IMR-90 (cell line): Measurements from ENCODE around the gene ELOA.

Experiments used
- CTCF ChIP-seq: conservative IDR thresholded peaks from 2 replicates; pipeline ENCODE4 v1.5.1; 2012; ENCODE audit warnings: mild to moderate bottlenecking, low read depth, low read length, improper control_type of control experiment
- POLR2A ChIP-seq: IDR thresholded peaks from 2 replicates; pipeline ENCODE4 v1.6.1; 2012; ENCODE audit warnings: mild to moderate bottlenecking, low read depth, low read length
- RAD21 ChIP-seq: IDR thresholded peaks from 2 replicates; pipeline ENCODE4 v1.6.1; 2012; ENCODE audit warnings: low read length, improper control_type of control experiment
- RFX5 ChIP-seq: IDR thresholded peaks from 2 replicates; pipeline ENCODE4 v1.8.0; 2012; ENCODE audit warnings: low read depth, mild to moderate bottlenecking, low read length, moderate library complexity
- USF2 ChIP-seq: fragments of 150-350 bp; IDR thresholded peaks from 2 replicates; pipeline ENCODE4 v1.6.1; 2017; ENCODE audit warnings: mild to moderate bottlenecking, antibody characterized with exemption, low read length, low read depth

- TF ChIP-seq POLR2A, result no peak
- TF ChIP-seq CTCF, result no peak
- TF ChIP-seq USF2, result no peak
- no peak for TF ChIP-seq RAD21
- TF ChIP-seq RFX5, result no peak
Observed at GRCh38 chr1:23791516-23792047, 48.3 kb downstream of the ELOA start.
